GM18520 (cell line): ENCODE results near the gene STXBP5L.
"Not testable (repeated sequence)": the region's sequence is repeated elsewhere in the genome, so short reads cannot be mapped to it uniquely, and the experiment has no call there.

Experiments
- ATAC-seq: cut with Tn5 transposase; IDR thresholded peaks from one replicate; pipeline ENCODE4 v1.9.1; 2021; ENCODE audit not compliant: unreplicated experiment

STXBP5L gene

GRCh38 chr3:120988994-120989393 lies 81.0 kb downstream of the STXBP5L start:
- no peak for ATAC-seq

GRCh38 chr3:121018917-121019321 lies 110.9 kb downstream of the STXBP5L start:
- ATAC-seq: no peak

- ATAC-seq: no peak
These were observed 155.6 kb downstream of the STXBP5L start for GRCh38 chr3:121063628-121064027.

GRCh38 chr3:121064121-121064520 lies 156.1 kb downstream of the STXBP5L start:
- ATAC-seq: no peak

- ATAC-seq: no peak
These were observed 164.1 kb downstream of the STXBP5L start for GRCh38 chr3:121072133-121072532.

- no peak for ATAC-seq
These were observed 165.0 kb downstream of the STXBP5L start for GRCh38 chr3:121073011-121073410.

GRCh38 chr3:121075191-121075590 lies 167.2 kb downstream of the STXBP5L start:
- no peak for ATAC-seq

- not testable (repeated sequence) for ATAC-seq
These were observed 170.5 kb downstream of the STXBP5L start for GRCh38 chr3:121078378-121079101.

- no peak for ATAC-seq
These were observed 188.9 kb downstream of the STXBP5L start for GRCh38 chr3:121096953-121097352.

- not testable (repeated sequence) for ATAC-seq
These were observed 203.1 kb downstream of the STXBP5L start for GRCh38 chr3:121111086-121111485.

GRCh38 chr3:121111914-121112612 lies 204.1 kb downstream of the STXBP5L start:
- ATAC-seq: no peak

- ATAC-seq: no peak
These were observed 218.2 kb downstream of the STXBP5L start for GRCh38 chr3:121126033-121126706.

- no peak for ATAC-seq
These were observed 218.7 kb downstream of the STXBP5L start for GRCh38 chr3:121126707-121127035.

GRCh38 chr3:121152573-121152972 lies 244.6 kb downstream of the STXBP5L start:
- ATAC-seq: no peak

GRCh38 chr3:121153851-121154250 lies 245.8 kb downstream of the STXBP5L start:
- ATAC-seq: no peak

- ATAC-seq: no peak
These were observed 247.0 kb downstream of the STXBP5L start for GRCh38 chr3:121155028-121155427.

- ATAC-seq: no peak
These were observed 257.4 kb downstream of the STXBP5L start for GRCh38 chr3:121165397-121165837.

- ATAC-seq: no peak
These were observed 259.6 kb downstream of the STXBP5L start for GRCh38 chr3:121167374-121168139.

GRCh38 chr3:121175083-121175482 lies 267.1 kb downstream of the STXBP5L start:
- no peak for ATAC-seq

GRCh38 chr3:121190626-121191025 lies 282.6 kb downstream of the STXBP5L start:
- not testable (repeated sequence) for ATAC-seq

- ATAC-seq: no peak
These were observed 294.6 kb downstream of the STXBP5L start for GRCh38 chr3:121202573-121202972.
